DOHH2 (cell line): ENCODE results near the gene TRABD.

Experiments
- EZH2phosphoT487 ChIP-seq: fragments of 200-600 bp; sonication (generic); IDR thresholded peaks from 2 replicates; pipeline ENCODE4 v1.6.1; 2017; ENCODE audit warnings: borderline replicate concordance, mild to moderate bottlenecking, antibody characterized with exemption, low read length, moderate library complexity, mixed read lengths
- TF ChIP-seq, protein P1 (sequence below): fragments of 200-600 bp; sonication (generic); IDR thresholded peaks from one replicate; pipeline ENCODE4 v1.5.1; 2014; ENCODE audit warnings: antibody characterized with exemption, mild to moderate bottlenecking, low read depth, low read length; ENCODE audit not compliant: poor library complexity, severe bottlenecking

DNA sequence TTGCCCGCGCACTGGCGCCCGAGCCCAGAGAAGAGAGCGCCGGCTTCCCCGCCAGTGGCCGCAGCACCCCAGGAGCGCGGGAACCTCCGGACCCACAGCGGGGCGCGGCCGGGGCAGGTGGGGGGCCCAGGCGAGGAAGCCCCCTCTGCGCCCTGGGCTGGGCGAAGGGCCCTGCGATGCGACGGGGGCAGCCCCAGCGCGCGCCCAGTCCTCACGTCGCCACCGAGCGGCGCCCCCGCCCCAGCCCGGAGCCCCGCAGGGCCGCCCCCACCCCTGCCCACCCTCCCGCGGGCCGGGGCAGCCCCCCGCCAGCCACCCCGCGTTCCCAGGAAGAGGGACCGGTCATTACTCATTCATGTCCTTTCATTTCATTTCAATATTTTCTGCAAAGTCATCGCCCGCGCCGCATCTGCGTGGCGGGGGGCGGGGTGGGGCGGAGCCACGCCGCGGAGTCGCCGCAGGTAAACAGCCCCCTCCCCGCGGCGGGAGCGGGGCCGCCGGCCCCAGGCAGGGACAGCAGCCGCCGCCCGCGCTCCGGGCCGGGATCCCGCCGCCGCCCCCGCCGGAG, 15.9 kb upstream of the TRABD start:
- TF ChIP-seq, protein P1, sequence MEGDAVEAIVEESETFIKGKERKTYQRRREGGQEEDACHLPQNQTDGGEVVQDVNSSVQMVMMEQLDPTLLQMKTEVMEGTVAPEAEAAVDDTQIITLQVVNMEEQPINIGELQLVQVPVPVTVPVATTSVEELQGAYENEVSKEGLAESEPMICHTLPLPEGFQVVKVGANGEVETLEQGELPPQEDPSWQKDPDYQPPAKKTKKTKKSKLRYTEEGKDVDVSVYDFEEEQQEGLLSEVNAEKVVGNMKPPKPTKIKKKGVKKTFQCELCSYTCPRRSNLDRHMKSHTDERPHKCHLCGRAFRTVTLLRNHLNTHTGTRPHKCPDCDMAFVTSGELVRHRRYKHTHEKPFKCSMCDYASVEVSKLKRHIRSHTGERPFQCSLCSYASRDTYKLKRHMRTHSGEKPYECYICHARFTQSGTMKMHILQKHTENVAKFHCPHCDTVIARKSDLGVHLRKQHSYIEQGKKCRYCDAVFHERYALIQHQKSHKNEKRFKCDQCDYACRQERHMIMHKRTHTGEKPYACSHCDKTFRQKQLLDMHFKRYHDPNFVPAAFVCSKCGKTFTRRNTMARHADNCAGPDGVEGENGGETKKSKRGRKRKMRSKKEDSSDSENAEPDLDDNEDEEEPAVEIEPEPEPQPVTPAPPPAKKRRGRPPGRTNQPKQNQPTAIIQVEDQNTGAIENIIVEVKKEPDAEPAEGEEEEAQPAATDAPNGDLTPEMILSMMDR = no peak
- TF ChIP-seq EZH2phosphoT487 = no peak
